Measurements from ENCODE around the gene OLFM2.

Gene OLFM2

GRCh38 chr19:9943744-9944143 lies 7.4 kb upstream of the OLFM2 start:
- Histone ChIP-seq H2AFZ (no peak overlapping the region), H3K4me3 (ENCODE audit: low read depth, low read length) (no peak overlapping the region), H3K79me2 (no peaks in the 10 kb centered on the region), H3K36me3 (ENCODE audit: control insufficient read depth, insufficient read depth, low read length) (no peaks in the 10 kb centered on the region), H3K27me3 (ENCODE audit: control insufficient read depth, insufficient read depth, low read length) (no peaks in the 10 kb centered on the region), H3K9me3 (ENCODE audit: control insufficient read depth, low read length) (no peaks in the 10 kb centered on the region), H3K27ac (no peak overlapping the region), H3K4me1 (no peaks in the 10 kb centered on the region), H3K9ac (no peak overlapping the region), H3K4me2 (ENCODE audit: low read length) (no peak overlapping the region)
- no peak for TF ChIP-seq CTCF (IDR thresholded peaks at IDR 0.05)

GRCh38 chr19:9941671-9942070 lies 5.4 kb upstream of the OLFM2 start:
- no peak overlapping the region for H3K4me2 ChIP-seq (ENCODE audit: low read length)
- no peak overlapping the region for H3K4me3 ChIP-seq (ENCODE audit: low read depth, low read length)
- H2AFZ ChIP-seq: no peak overlapping the region
- H3K4me1 ChIP-seq: no peaks in the 10 kb centered on the region
- H3K79me2 ChIP-seq: no peaks in the 10 kb centered on the region
- no peak overlapping the region for H3K9ac ChIP-seq
- TF ChIP-seq CTCF (IDR thresholded peaks at IDR 0.05): no peak
- H3K27me3 ChIP-seq (ENCODE audit: control insufficient read depth, insufficient read depth, low read length): no peaks in the 10 kb centered on the region
- no peaks in the 10 kb centered on the region for H3K36me3 ChIP-seq (ENCODE audit: control insufficient read depth, insufficient read depth, low read length)
- H3K27ac ChIP-seq: no peak overlapping the region
- no peaks in the 10 kb centered on the region for H3K9me3 ChIP-seq (ENCODE audit: control insufficient read depth, low read length)

- no peaks in the 10 kb centered on the region for H3K4me1 ChIP-seq
- H3K9ac ChIP-seq: no peak overlapping the region
- no peak overlapping the region for H3K4me3 ChIP-seq (ENCODE audit: low read depth, low read length)
- H2AFZ ChIP-seq: no peak overlapping the region
- no peaks in the 10 kb centered on the region for H3K27me3 ChIP-seq (ENCODE audit: control insufficient read depth, insufficient read depth, low read length)
- H3K4me2 ChIP-seq (ENCODE audit: low read length): no peak overlapping the region
- H3K27ac ChIP-seq: no peak overlapping the region
- H3K9me3 ChIP-seq (ENCODE audit: control insufficient read depth, low read length): no peaks in the 10 kb centered on the region
- no peaks in the 10 kb centered on the region for H3K36me3 ChIP-seq (ENCODE audit: control insufficient read depth, insufficient read depth, low read length)
- H3K79me2 ChIP-seq: no peaks in the 10 kb centered on the region
- TF ChIP-seq CTCF (IDR thresholded peaks at IDR 0.05): no peak
These were observed 4.9 kb upstream of the OLFM2 start for GRCh38 chr19:9941231-9941630.

- Histone ChIP-seq H3K36me3 (ENCODE audit: control insufficient read depth, insufficient read depth, low read length) (no peaks in the 10 kb centered on the region), H3K4me1 (peaks cover under 1% of the 10 kb centered on the region), H3K27me3 (ENCODE audit: control insufficient read depth, insufficient read depth, low read length) (no peaks in the 10 kb centered on the region), H3K4me2 (ENCODE audit: low read length) (no peak overlapping the region), H3K9ac (no peak overlapping the region), H3K9me3 (ENCODE audit: control insufficient read depth, low read length) (no peaks in the 10 kb centered on the region), H2AFZ (no peak overlapping the region), H3K27ac (no peak overlapping the region), H3K79me2 (no peaks in the 10 kb centered on the region), H3K4me3 (ENCODE audit: low read depth, low read length) (no peak overlapping the region)
- TF ChIP-seq CTCF (IDR thresholded peaks at IDR 0.05): no peak
These were observed 4.5 kb upstream of the OLFM2 start for GRCh38 chr19:9940778-9941177.

- Histone ChIP-seq H3K9ac (no peak overlapping the region), H3K4me3 (ENCODE audit: low read depth, low read length) (no peak overlapping the region), H3K4me1 (peaks cover 8% of the 10 kb centered on the region), H3K9me3 (ENCODE audit: control insufficient read depth, low read length) (no peaks in the 10 kb centered on the region), H2AFZ (no peak overlapping the region), H3K27ac (no peak overlapping the region), H3K4me2 (ENCODE audit: low read length) (no peak overlapping the region), H3K79me2 (no peaks in the 10 kb centered on the region), H3K27me3 (ENCODE audit: control insufficient read depth, insufficient read depth, low read length) (no peaks in the 10 kb centered on the region), H3K36me3 (ENCODE audit: control insufficient read depth, insufficient read depth, low read length) (no peaks in the 10 kb centered on the region)
- no peak for TF ChIP-seq CTCF (IDR thresholded peaks at IDR 0.05)
These were observed 3.1 kb upstream of the OLFM2 start for GRCh38 chr19:9939301-9939913.

Measured in parathyroid adenoma (tissue), 2 donors.